ENCODE measurements around the gene SCARF2.
"Not testable (repeated sequence)": the region's sequence is repeated elsewhere in the genome, so short reads cannot be mapped to it uniquely, and the experiment has no call there.

The SCARF2 gene

DNA sequence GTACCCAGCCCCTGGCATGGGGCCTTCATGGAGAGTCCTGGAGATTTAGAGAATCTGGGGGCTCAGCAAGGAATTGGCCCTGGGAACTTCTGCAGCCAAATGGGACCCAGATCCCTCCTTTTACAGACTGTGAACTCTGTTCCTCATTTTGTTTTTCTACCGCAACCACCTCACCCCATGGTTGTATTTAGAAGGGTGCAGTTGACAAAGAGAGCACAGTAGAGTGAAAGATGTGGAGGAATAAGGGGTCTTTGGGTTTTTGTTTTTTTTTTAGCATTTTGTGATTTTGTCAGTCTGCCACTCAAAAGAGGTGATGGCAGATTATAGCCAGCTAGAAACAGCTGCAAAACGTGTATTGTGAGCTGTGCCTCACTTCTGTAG is 41.7 kb downstream of the SCARF2 start:
- Histone ChIP-seq H3K4me3 (ENCODE audit: extremely low read depth, insufficient read depth, low read length, poor library complexity, severe bottlenecking) (no peak overlapping the region), H3K36me3 (ENCODE audit: control insufficient read depth, insufficient read depth, low read length) (peaks cover 28% of the 10 kb centered on the region), H3K4me1 (ENCODE audit: control insufficient read depth, insufficient read depth, low read length, poor library complexity, severe bottlenecking) (peaks cover 14% of the 10 kb centered on the region), H3K27ac (ENCODE audit: low read depth, low read length, severe bottlenecking) (no peak overlapping the region), H3K9me3 (ENCODE audit: control insufficient read depth, low read length) (no peaks in the 10 kb centered on the region)
- 80 to 88% methylated on average over 1 of the region's 2 CpGs for WGBS, 2 experiments (ENCODE audit: insufficient coverage in 2 of 2)

DNA sequence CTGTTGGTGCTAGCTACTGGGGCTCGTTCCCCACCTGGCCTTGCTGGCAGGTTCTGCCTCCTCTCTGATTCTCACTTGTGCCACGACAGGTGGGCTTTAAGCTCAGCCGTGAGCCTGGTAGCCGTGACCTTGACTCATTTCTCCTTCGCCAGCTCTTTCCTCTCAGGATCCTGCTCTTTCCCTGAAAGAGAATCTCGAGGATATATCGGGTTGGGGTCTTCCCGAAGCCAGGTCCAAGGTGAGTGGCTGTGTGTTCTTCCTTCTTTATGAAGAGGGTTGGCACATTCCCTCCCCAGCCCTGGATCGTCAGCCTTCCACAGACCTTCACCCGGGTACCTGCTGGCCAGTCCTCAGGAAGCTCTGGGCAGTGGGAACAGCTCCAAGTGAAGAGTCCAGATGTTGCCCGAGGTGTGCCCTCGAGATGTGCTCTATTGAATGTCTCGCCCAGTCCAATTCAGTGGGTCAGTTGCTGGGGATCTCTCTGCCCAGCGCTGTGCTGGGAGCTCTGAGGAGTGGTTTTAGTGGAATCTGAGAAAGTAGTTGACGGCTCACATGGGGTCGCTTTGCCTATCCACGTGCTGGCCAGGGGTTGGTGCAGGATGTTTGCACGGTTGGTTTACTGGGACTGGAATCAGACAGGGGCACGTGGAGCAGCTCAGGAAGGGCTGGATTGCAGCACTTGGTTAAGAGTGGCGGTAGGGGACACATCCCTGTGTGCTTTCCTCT is 42.3 kb downstream of the SCARF2 start:
- no peak overlapping the region for H3K27ac ChIP-seq (ENCODE audit: low read depth, low read length, severe bottlenecking)
- H3K4me3 ChIP-seq (ENCODE audit: extremely low read depth, insufficient read depth, low read length, poor library complexity, severe bottlenecking), result peak overlapping the region; percentile 83
- 86 to 87% methylated on average over 16 to 18 of the region's 20 CpGs for WGBS, 2 experiments (ENCODE audit: insufficient coverage in 2 of 2)
- H3K4me1 ChIP-seq (ENCODE audit: control insufficient read depth, insufficient read depth, low read length, poor library complexity, severe bottlenecking), result peaks cover 14% of the 10 kb centered on the region
- peaks cover 23% of the 10 kb centered on the region for H3K36me3 ChIP-seq (ENCODE audit: control insufficient read depth, insufficient read depth, low read length)
- no peaks in the 10 kb centered on the region for H3K9me3 ChIP-seq (ENCODE audit: control insufficient read depth, low read length)

DNA sequence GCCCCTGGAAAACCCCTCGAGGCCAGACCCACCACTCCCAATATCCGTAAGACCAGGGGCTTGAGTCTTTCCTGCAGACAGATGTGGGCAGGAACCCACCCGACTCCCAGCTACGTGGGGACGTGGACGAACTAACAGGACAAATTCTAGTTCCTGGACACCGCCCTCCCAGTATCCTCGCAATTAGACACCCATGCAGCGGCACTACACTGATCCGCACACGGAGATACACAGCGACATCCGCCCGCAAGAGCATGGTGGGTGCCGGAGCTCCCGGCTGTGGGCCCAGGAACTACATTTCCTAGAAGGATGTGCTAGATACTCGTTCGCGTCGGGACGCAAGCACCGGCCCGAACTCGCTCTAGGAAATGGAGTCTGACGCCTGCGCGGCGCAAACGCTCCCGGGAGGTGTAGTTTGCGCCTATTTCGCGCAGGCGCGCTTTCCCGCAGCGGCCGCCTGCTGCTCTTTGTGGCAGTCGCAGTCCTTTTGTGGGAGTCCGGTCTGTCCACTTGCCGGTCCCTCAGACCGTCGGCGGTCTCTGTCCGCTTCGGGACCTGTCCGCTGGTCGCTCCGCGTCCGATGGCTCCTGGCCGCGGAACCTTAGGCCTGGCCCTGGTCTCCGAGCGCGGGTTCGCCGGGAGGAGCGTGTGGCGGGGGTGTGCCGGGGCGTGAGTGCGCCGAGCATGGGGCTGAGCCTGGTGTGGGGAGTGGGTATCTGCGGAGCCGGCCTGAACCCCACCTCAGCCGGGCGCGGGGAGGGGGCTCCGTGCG is 43.7 kb downstream of the SCARF2 start, which contains the start of gene ZNF74:
ZNF74 (plus strand) TSS at position 447 of the 772 bp plus-strand sequence. CDS start 478 bp downstream, outside the sequence.
- peaks cover 14% of the 10 kb centered on the region for H3K4me1 ChIP-seq (ENCODE audit: control insufficient read depth, insufficient read depth, low read length, poor library complexity, severe bottlenecking)

DNA sequence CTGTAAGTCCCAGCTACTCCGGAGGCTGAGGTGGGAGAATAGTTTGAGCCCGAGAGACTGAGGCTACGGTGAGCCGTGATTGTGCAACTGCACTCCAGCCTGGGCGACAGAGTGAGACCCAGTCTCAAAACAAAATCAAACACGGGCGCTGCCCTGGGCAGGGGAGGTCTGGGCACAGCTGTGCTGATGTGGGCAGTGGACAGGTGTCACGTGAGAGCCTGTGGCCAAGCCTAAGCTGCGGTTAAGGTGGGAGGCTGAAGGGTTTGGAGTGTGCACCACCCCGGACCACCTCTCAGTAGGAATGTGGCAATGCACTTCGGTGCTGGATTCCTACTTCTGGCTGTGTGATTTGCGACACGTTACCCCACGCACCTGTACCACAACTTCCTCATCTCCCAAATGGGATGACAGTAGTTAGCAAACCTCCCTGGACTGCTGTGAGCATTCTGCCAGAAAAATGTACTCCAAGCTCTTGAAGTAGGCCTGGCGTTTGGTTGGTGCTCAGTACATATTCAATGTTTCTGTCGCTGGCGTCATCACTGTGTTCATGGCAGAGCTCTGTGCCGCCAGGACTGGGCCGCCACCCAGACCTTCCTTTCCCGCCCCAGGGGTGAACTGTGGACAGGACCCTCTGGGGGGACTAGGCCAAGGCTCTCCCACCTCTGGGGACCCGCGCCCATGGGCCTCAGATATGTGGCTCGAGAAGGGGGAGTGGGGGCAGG is 44.5 kb downstream of the SCARF2 start:
- WGBS, 2 experiments (ENCODE audit: insufficient coverage in 2 of 2), result 90 to 96% methylated on average over 21 to 23 of the region's 23 CpGs
- H3K36me3 ChIP-seq (ENCODE audit: control insufficient read depth, insufficient read depth, low read length), result peaks cover 17% of the 10 kb centered on the region
- peaks cover 14% of the 10 kb centered on the region for H3K4me1 ChIP-seq (ENCODE audit: control insufficient read depth, insufficient read depth, low read length, poor library complexity, severe bottlenecking)
- H3K9me3 ChIP-seq (ENCODE audit: control insufficient read depth, low read length), result peaks cover 6% of the 10 kb centered on the region
- no peak overlapping the region for H3K27ac ChIP-seq (ENCODE audit: low read depth, low read length, severe bottlenecking)
- peak overlapping the region; percentile 83 for H3K4me3 ChIP-seq (ENCODE audit: extremely low read depth, insufficient read depth, low read length, poor library complexity, severe bottlenecking)

More for the DNA sequence above, 43.7 kb downstream of the SCARF2 start, which contains the start of gene ZNF74:
- H3K27ac ChIP-seq (ENCODE audit: low read depth, low read length, severe bottlenecking), result peak within 1 kb of the TSS; percentile 66
- WGBS, 2 experiments (ENCODE audit: insufficient coverage in 2 of 2), result 6 to 8% methylated on average over 58 to 59 of the region's 71 CpGs
- H3K4me3 ChIP-seq (ENCODE audit: extremely low read depth, insufficient read depth, low read length, poor library complexity, severe bottlenecking), result peak within 1 kb of the TSS; percentile 83
- peaks cover 6% of the 10 kb centered on the region for H3K9me3 ChIP-seq (ENCODE audit: control insufficient read depth, low read length)
- H3K36me3 ChIP-seq (ENCODE audit: control insufficient read depth, insufficient read depth, low read length), result peaks cover 17% of the 10 kb centered on the region

DNA sequence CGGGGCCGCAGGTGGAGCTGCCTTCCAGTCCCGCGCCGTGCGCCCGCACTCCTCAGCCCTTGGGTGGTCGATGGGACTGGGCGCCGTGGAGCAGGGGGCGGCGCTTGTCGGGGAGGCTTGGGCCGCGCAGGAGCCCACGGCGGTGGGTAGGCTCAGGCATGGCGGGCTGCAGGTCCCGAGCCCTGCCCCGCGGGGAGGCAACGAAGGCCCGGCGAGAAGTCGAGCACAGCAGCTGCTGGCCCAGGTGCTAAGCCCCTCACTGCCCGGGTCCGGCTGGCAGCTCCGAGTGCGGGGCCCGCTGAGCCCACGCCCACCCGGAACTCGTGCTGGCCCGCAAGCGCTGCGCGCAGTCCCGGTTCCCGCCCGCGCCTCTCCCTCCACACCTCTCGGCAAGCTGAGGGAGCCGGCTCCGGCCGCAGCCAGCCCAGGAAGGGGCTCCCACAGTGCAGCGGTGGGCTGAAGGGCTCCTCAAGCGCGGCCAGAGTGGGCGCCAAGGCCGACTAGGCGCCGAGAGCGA is 45.2 kb downstream of the SCARF2 start:
- 98% methylated on average over 29 to 52 of the region's 53 CpGs for WGBS, 2 experiments (ENCODE audit: insufficient coverage in 2 of 2)
- Histone ChIP-seq H3K36me3 (ENCODE audit: control insufficient read depth, insufficient read depth, low read length) (peaks cover 15% of the 10 kb centered on the region), H3K4me1 (ENCODE audit: control insufficient read depth, insufficient read depth, low read length, poor library complexity, severe bottlenecking) (peaks cover 14% of the 10 kb centered on the region)
- H3K9me3 ChIP-seq (ENCODE audit: control insufficient read depth, low read length); H3K27ac ChIP-seq (ENCODE audit: low read depth, low read length, severe bottlenecking); H3K4me3 ChIP-seq (ENCODE audit: extremely low read depth, insufficient read depth, low read length, poor library complexity, severe bottlenecking): not testable (repeated sequence)

DNA sequence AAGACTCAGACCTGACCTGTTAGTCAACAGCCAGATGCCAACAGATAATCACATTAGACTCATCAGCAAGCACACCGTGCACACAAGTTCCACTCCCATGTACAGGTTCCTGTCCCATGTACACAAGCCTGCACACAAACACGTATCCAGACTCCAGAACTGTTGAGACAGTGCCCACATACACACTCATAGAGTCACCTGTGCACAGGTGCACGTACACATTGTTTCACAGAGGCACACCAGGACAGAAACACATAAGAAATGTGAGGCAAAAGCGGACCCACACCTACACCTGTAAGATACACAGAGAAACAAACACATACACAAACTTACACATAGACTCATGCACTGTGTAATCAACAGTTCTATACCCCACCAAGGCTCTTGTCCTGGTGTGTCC is 46.4 kb downstream of the SCARF2 start:
- WGBS, 2 experiments (ENCODE audit: insufficient coverage in 2 of 2), result 80 to 82% methylated on average over 4 of the region's 4 CpGs
- Histone ChIP-seq H3K9me3 (ENCODE audit: control insufficient read depth, low read length) (peaks cover 6% of the 10 kb centered on the region), H3K27ac (ENCODE audit: low read depth, low read length, severe bottlenecking) (no peak overlapping the region), H3K4me3 (ENCODE audit: extremely low read depth, insufficient read depth, low read length, poor library complexity, severe bottlenecking) (no peak overlapping the region), H3K36me3 (ENCODE audit: control insufficient read depth, insufficient read depth, low read length) (peaks cover 7% of the 10 kb centered on the region), H3K4me1 (ENCODE audit: control insufficient read depth, insufficient read depth, low read length, poor library complexity, severe bottlenecking) (peaks cover 14% of the 10 kb centered on the region)

DNA sequence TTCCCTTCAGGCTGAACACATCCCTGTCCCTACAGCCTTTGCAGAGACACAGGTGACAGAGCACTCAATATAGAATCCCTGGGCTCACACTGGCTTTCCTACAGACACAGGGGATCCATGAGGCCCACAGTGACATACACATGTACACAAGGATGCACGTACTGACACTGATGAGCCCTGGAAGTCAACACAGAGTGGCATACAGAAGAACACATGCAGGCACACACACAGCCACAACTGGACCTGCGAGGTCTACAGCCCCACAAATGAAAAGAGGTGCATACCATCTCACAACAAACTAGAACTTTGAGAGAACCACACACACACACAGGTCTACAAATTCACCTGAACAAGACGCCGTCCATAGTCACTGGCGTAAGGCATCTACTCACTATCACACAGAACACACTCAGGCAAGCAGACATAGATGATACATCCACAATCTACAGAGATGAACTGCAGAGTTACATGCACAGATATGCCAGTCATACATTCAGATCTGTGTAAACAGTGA is 47.2 kb downstream of the SCARF2 start:
- WGBS, 2 experiments (ENCODE audit: insufficient coverage in 2 of 2), result 84 to 93% methylated on average over 5 of the region's 5 CpGs
- peaks cover 2% of the 10 kb centered on the region for H3K36me3 ChIP-seq (ENCODE audit: control insufficient read depth, insufficient read depth, low read length)
- H3K27ac ChIP-seq (ENCODE audit: low read depth, low read length, severe bottlenecking), result no peak overlapping the region
- H3K4me3 ChIP-seq (ENCODE audit: extremely low read depth, insufficient read depth, low read length, poor library complexity, severe bottlenecking), result no peak overlapping the region
- H3K4me1 ChIP-seq (ENCODE audit: control insufficient read depth, insufficient read depth, low read length, poor library complexity, severe bottlenecking), result peaks cover 8% of the 10 kb centered on the region
- peaks cover 6% of the 10 kb centered on the region for H3K9me3 ChIP-seq (ENCODE audit: control insufficient read depth, low read length)

DNA sequence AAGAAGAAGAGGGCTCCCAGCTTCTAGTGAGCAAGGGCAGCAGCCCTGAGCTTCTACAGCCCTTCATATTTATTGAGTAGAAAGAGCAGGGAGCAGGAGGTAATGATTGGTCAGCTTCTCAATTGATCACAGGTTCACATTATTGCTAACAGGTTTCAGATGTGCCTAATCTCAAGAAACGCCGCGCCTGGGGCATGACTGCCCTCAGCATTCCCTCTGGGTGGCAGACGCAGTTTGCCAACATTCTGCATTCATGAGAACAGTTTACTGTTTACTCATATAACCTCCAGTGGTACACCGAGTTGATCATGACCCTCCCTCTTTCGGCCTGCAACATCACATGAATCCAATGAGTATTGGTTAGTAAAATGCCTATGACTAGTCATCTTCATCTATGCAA is 48.3 kb downstream of the SCARF2 start:
- 95 to 100% methylated on average over 4 of the region's 6 CpGs for WGBS, 2 experiments (ENCODE audit: insufficient coverage in 2 of 2)
- no peak overlapping the region for H3K4me3 ChIP-seq (ENCODE audit: extremely low read depth, insufficient read depth, low read length, poor library complexity, severe bottlenecking)

DNA sequence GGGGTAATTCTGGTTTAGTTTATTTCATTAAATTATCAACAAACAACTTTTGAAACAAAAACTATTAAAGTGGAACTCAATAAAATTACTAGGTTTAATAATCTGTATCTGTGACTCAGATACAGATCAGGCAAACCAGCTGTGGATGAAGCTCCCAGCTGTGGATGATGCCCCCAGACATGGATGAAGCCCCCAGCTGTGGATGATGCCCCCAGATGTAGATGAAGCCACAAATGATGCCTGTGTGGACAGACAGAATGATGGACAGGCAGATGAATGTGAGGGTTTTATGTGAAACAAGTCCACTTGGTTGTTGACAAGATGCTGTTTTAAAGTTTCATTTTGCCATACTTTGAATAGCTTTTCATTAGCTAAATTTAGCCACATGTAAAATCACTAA is 49.4 kb downstream of the SCARF2 start:
- H3K4me3 ChIP-seq (ENCODE audit: extremely low read depth, insufficient read depth, low read length, poor library complexity, severe bottlenecking), result no peak overlapping the region
- H3K9me3 ChIP-seq (ENCODE audit: control insufficient read depth, low read length), result peaks cover 6% of the 10 kb centered on the region
- no peaks in the 10 kb centered on the region for H3K36me3 ChIP-seq (ENCODE audit: control insufficient read depth, insufficient read depth, low read length)
- H3K4me1 ChIP-seq (ENCODE audit: control insufficient read depth, insufficient read depth, low read length, poor library complexity, severe bottlenecking), result no peaks in the 10 kb centered on the region
- no peak overlapping the region for H3K27ac ChIP-seq (ENCODE audit: low read depth, low read length, severe bottlenecking)

More for the DNA sequence above, 48.3 kb downstream of the SCARF2 start:
- H3K27ac ChIP-seq (ENCODE audit: low read depth, low read length, severe bottlenecking), result no peak overlapping the region
- H3K4me1 ChIP-seq (ENCODE audit: control insufficient read depth, insufficient read depth, low read length, poor library complexity, severe bottlenecking), result peaks cover 2% of the 10 kb centered on the region
- peaks cover 6% of the 10 kb centered on the region for H3K9me3 ChIP-seq (ENCODE audit: control insufficient read depth, low read length)
- H3K36me3 ChIP-seq (ENCODE audit: control insufficient read depth, insufficient read depth, low read length), result no peaks in the 10 kb centered on the region

DNA sequence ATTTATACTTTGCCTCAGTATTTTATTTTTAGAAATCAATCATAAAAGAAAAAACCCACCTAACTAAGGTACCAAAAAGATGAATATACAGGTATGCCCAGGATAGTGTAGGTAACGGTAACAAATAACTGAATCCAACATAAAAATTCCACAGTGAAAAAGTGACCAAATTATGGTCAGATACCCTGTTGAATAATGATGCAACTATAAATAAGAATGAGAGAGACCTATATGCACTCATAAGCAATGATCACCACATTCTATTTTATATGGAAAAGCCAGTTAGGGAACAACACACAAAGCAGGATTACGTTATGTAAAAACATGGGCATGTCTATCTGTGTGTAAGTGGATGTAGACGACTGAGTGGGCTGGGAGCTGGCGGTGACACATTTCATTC is 50.7 kb downstream of the SCARF2 start:
- Histone ChIP-seq H3K9me3 (ENCODE audit: control insufficient read depth, low read length) (peaks cover 6% of the 10 kb centered on the region), H3K27ac (ENCODE audit: low read depth, low read length, severe bottlenecking) (no peak overlapping the region), H3K4me3 (ENCODE audit: extremely low read depth, insufficient read depth, low read length, poor library complexity, severe bottlenecking) (no peak overlapping the region), H3K36me3 (ENCODE audit: control insufficient read depth, insufficient read depth, low read length) (no peaks in the 10 kb centered on the region), H3K4me1 (ENCODE audit: control insufficient read depth, insufficient read depth, low read length, poor library complexity, severe bottlenecking) (no peaks in the 10 kb centered on the region)
- WGBS, 2 experiments (ENCODE audit: insufficient coverage in 2 of 2), result no CpG with 5 or more reads among the region's 4 CpGs

Data from mesodermal cell (in vitro differentiated cells).